SK-N-SH (cell line): ENCODE results near the gene MAP1LC3B.

Source experiments
- MXI1 ChIP-seq: IDR thresholded peaks from 2 replicates; pipeline ENCODE4 v1.6.1; 2012; ENCODE audit warnings: mild to moderate bottlenecking, low read depth, low read length, improper control_type of control experiment
- SIN3A ChIP-seq: IDR thresholded peaks from 2 replicates; pipeline ENCODE4 v1.6.1; 2012; ENCODE audit warnings: low read depth, mild to moderate bottlenecking, low read length, moderate library complexity, borderline replicate concordance
- TCF12 ChIP-seq: IDR thresholded peaks from 2 replicates; pipeline ENCODE4 v1.4.0; 2012
- TF ChIP-seq, protein P1 (sequence below): fragments of 200-600 bp; sonication (generic); IDR thresholded peaks from 2 replicates; pipeline ENCODE4 v1.6.1; 2017; ENCODE audit warnings: antibody characterized with exemption, mild to moderate bottlenecking, moderate library complexity

DNA sequence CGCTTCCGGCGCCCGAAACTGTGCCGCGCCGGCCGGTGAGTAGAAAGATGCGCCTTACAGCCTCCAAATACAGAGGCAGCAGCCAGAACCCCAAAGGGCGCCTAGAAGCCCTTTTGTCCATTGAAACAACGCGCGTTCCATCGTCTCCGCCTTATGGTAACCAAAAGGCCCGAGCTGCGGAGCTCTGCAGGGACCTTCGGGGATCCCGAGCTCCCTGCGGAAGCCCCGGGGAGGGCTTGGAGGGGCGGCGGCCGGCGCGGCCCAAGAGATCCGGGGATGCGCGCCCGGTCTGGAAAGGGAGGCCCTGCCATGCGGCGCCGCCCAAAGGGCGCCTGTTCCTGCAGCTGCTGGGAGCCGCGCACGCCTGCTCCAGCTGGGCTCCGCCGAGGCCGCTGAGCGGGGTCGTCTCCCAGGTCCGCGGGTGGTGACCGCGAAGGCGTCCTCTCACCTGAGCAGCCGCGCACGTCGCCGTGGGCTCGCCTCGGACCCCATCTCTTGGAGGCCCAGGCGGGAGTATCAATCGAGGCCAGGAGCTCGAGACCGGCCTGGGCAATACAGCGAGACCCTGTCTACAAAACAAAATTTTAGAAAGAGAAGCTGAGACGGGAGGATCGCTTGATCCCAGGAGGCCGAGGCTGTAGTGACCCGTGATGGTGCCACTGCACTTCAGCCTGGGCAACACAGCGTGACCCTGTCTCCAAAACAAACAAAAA, 7.8 kb upstream of the MAP1LC3B start:
- TF ChIP-seq, protein P1, sequence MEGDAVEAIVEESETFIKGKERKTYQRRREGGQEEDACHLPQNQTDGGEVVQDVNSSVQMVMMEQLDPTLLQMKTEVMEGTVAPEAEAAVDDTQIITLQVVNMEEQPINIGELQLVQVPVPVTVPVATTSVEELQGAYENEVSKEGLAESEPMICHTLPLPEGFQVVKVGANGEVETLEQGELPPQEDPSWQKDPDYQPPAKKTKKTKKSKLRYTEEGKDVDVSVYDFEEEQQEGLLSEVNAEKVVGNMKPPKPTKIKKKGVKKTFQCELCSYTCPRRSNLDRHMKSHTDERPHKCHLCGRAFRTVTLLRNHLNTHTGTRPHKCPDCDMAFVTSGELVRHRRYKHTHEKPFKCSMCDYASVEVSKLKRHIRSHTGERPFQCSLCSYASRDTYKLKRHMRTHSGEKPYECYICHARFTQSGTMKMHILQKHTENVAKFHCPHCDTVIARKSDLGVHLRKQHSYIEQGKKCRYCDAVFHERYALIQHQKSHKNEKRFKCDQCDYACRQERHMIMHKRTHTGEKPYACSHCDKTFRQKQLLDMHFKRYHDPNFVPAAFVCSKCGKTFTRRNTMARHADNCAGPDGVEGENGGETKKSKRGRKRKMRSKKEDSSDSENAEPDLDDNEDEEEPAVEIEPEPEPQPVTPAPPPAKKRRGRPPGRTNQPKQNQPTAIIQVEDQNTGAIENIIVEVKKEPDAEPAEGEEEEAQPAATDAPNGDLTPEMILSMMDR: no peak
- TF ChIP-seq TCF12: peak; percentile 20; the same call in 1 of the 2 replicates
- no peak for TF ChIP-seq SIN3A
- peak; percentile 70 for TF ChIP-seq MXI1
